HepG2 (cell line): ENCODE measurements around the gene CYB5A. TPM values are rescaled to one million over a fixed set of nuclear protein-coding genes. Genes with fewer than 3 reads are reported as not detected.
A peak's percentile ranks its signal among the peaks of the same experiment; 100 is the strongest.

Experiments used
- AKAP8 ChIP-seq: sonication (generic); formaldehyde crosslinking; IDR thresholded peaks from 2 replicates; pipeline ENCODE4 v1.5.1; 2020; ENCODE audit warnings: mild to moderate bottlenecking, missing genetic modification reagents
- ATM ChIP-seq: fragments of 450-650 bp; IDR thresholded peaks from 2 replicates; pipeline ENCODE4 v1.7.1; 2017; ENCODE audit warnings: mild to moderate bottlenecking, borderline replicate concordance
- FOXC1 ChIP-seq: sonication (generic); formaldehyde crosslinking; IDR thresholded peaks from 2 replicates; pipeline ENCODE4 v1.8.0; 2022; ENCODE audit warnings: mild to moderate bottlenecking, missing genetic modification reagents, borderline replicate concordance
- GPN1 ChIP-seq: sonication (generic); formaldehyde crosslinking; IDR thresholded peaks from 2 replicates; pipeline ENCODE4 v1.5.1; 2020; ENCODE audit warnings: missing genetic modification reagents, borderline replicate concordance
- MBD4 ChIP-seq: IDR thresholded peaks from 2 replicates; pipeline ENCODE4 v1.6.1; 2012; ENCODE audit warnings: low read length, inconsistent platforms, borderline replicate concordance
- MED13 ChIP-seq: sonication (generic); formaldehyde crosslinking; IDR thresholded peaks from 2 replicates; pipeline ENCODE4 v1.5.0; 2020; ENCODE audit warnings: missing genetic modification reagents
- MED8 ChIP-seq: sonication (generic); formaldehyde crosslinking; IDR thresholded peaks from 2 replicates; pipeline ENCODE4 v1.8.1; 2023; ENCODE audit warnings: mild to moderate bottlenecking, missing genetic modification reagents; ENCODE audit not compliant: insufficient replicate concordance
- MEIS1 ChIP-seq: sonication (generic); formaldehyde crosslinking; IDR thresholded peaks from 2 replicates; pipeline ENCODE4 v1.9.0; 2021; ENCODE audit warnings: mild to moderate bottlenecking, missing genetic modification reagents, moderate library complexity, borderline replicate concordance
- SRSF1 ChIP-seq: fragments of 200-400 bp; formaldehyde crosslinking; optimal IDR thresholded peaks from 2 replicates; pipeline ENCODE3; 2017; ENCODE audit warnings: mild to moderate bottlenecking, low read depth, low read length, moderate library complexity
- SYNCRIP ChIP-seq: fragments of 200-400 bp; formaldehyde crosslinking; IDR thresholded peaks from 2 replicates; pipeline ENCODE4 v1.6.1; 2018; ENCODE audit warnings: mild to moderate bottlenecking, low read depth, low read length; ENCODE audit not compliant: insufficient read depth
- TAF15 ChIP-seq: fragments of 200-400 bp; formaldehyde crosslinking; IDR thresholded peaks from one replicate; pipeline ENCODE4 v1.6.1; 2018; ENCODE audit warnings: mild to moderate bottlenecking, low read depth, low read length; ENCODE audit not compliant: poor library complexity, severe bottlenecking
- TOE1 ChIP-seq: sonication (generic); formaldehyde crosslinking; IDR thresholded peaks from 2 replicates; pipeline ENCODE4 v1.4.0; 2020; ENCODE audit warnings: mild to moderate bottlenecking, missing genetic modification reagents
- ZBTB7B ChIP-seq: sonication (generic); formaldehyde crosslinking; IDR thresholded peaks from 2 replicates; pipeline ENCODE4 v1.4.0; 2020; ENCODE audit warnings: missing genetic modification reagents
- ZFY ChIP-seq: sonication (generic); formaldehyde crosslinking; IDR thresholded peaks from 2 replicates; pipeline ENCODE4 v1.4.0; 2020; ENCODE audit warnings: missing genetic modification reagents
- ZNF180 ChIP-seq: sonication (generic); formaldehyde crosslinking; IDR thresholded peaks from 2 replicates; pipeline ENCODE4 v1.4.0; 2020; ENCODE audit warnings: low read depth, missing genetic modification reagents, borderline replicate concordance
- ZNF224 ChIP-seq: sonication (generic); formaldehyde crosslinking; IDR thresholded peaks from 2 replicates; pipeline ENCODE4 v1.5.0; 2020; ENCODE audit warnings: mild to moderate bottlenecking, missing genetic modification reagents
- ZNF282 ChIP-seq: fragments of 450-650 bp; IDR thresholded peaks from 2 replicates; pipeline ENCODE4 v1.6.1; 2018; ENCODE audit not compliant: partially characterized antibody
- ZNF460 ChIP-seq: sonication (generic); formaldehyde crosslinking; IDR thresholded peaks from 2 replicates; pipeline ENCODE4 v1.5.1; 2020; ENCODE audit warnings: missing genetic modification reagents, mild to moderate bottlenecking, borderline replicate concordance
- ZNF616 ChIP-seq: sonication (generic); formaldehyde crosslinking; IDR thresholded peaks from 2 replicates; pipeline ENCODE4 v1.5.0; 2020; ENCODE audit warnings: low read depth, mild to moderate bottlenecking, missing genetic modification reagents
- ZNF660 ChIP-seq: sonication (generic); formaldehyde crosslinking; IDR thresholded peaks from 2 replicates; pipeline ENCODE4 v1.5.1; 2020; ENCODE audit warnings: mild to moderate bottlenecking, low read depth, missing genetic modification reagents, borderline replicate concordance
- ZNF776 ChIP-seq: sonication (generic); formaldehyde crosslinking; IDR thresholded peaks from 2 replicates; pipeline ENCODE4 v1.4.0; 2020; ENCODE audit warnings: mild to moderate bottlenecking, missing genetic modification reagents
- polyA plus RNA-seq, 8 experiments: library from polyadenylated mRNA; depleted of rRNA in 3 of 8; stranded (reverse) in 7 of 8; unstranded in 1 of 8; fragments of >200 nt; fragmentation: Illumina TruSeq in 4 of 8; extraction: Trizol in 4 of 8; gene quantifications; 2 replicates each; pipeline versions ENCODE4 v1.2.1 to v1.2.3, GENCODE V29; 2011 to 2016; ENCODE audit warnings: low read depth in 4 of 8, missing spikeins in 1 of 8, mixed read lengths in 1 of 8; ENCODE audit not compliant: insufficient read depth in 1 of 8
- total RNA-seq, 5 experiments: library from RNA; depleted of rRNA; stranded (reverse); fragments of >200 nt; fragmentation: Illumina TruSeq; extraction: Trizol; gene quantifications; 2 replicates each; pipeline ENCODE4 v1.2.3, GENCODE V29; 2016; ENCODE audit warnings: low read depth in 1 of 5
- TF ChIP-seq, protein P1 (sequence below): IDR thresholded peaks from 2 replicates; pipeline ENCODE4 v1.6.1; 2016; ENCODE audit warnings: low read depth
- TF ChIP-seq, protein P2 (sequence below): IDR thresholded peaks from 2 replicates; pipeline ENCODE4 v1.6.1; 2012; ENCODE audit warnings: low read length, improper control_type of control experiment
- TF ChIP-seq, protein P3 (sequence below): sonication (generic); formaldehyde crosslinking; conservative IDR thresholded peaks from 2 replicates; pipeline ENCODE4 v1.8.0; 2022; ENCODE audit warnings: mild to moderate bottlenecking, moderate library complexity, missing genetic modification reagents

CYB5A gene
- total and polyA plus RNA-seq, 2 of the 13 experiments (the other 11 are each of a cell fraction or from before 2014, with no cell fraction given): 215 to 356 TPM

DNA sequence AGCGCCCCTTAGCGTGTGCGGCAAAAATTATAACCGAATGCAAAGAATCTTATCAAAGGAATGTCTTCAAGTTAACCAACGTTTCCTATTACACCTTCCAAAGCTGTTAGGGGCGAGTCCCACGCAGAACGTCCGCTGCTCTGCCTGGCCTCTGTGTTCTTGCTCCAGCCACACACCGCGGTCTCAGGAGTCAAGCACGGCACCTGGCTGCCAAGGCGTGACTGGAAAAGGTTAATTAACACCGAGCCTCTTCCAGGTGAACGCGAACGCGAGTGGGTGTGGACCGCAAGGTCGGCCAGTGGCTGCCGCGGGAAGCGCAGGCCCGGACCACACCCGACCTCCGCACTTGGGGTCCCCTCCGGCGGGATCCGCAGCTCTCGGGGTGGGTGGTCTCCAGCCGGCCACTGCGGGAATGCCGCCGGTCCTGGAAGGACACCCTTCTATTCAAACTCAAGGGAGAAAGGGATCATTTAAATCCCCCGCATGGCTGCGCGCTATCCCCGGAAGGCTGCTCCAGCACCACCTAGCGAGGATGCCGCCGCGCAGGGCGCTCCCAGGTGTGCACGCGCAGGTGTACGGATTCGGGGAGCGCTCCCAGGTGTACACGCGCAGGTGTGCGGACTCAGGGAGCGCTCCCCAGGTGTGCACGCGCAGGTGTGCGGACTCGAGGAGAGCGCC lies 830 bp downstream of the CYB5A start (continued):
- TF ChIP-seq, protein P1, sequence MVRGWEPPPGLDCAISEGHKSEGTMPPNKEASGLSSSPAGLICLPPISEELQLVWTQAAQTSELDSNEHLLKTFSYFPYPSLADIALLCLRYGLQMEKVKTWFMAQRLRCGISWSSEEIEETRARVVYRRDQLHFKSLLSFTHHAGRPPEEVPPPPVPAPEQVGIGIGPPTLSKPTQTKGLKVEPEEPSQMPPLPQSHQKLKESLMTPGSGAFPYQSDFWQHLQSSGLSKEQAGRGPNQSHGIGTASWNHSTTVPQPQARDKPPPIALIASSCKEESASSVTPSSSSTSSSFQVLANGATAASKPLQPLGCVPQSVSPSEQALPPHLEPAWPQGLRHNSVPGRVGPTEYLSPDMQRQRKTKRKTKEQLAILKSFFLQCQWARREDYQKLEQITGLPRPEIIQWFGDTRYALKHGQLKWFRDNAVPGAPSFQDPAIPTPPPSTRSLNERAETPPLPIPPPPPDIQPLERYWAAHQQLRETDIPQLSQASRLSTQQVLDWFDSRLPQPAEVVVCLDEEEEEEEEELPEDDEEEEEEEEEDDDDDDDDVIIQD: peak; percentile 7; the same call in 1 of the 2 replicates
- TF ChIP-seq ZNF460 (CRISPR knock-in tag) (no peak), MED13 (CRISPR knock-in tag) (no peak), ZNF660 (CRISPR knock-in tag) (no peak), ATM (no peak), ZFY (CRISPR knock-in tag) (0 out of 2 replicates have a peak, but pooled peaks have one; percentile 15), FOXC1 (0 out of 2 replicates have a peak, but pooled peaks have one; percentile 52), ZBTB7B (CRISPR knock-in tag) (peak; percentile 68; the same call in 1 of the 2 replicates), ZNF180 (CRISPR knock-in tag) (no peak), TAF15 (no peak), MBD4 (no peak), ZNF282 (no peak), AKAP8 (no peak), ZNF616 (CRISPR knock-in tag) (0 out of 2 replicates have a peak, but pooled peaks have one; percentile 18), GPN1 (CRISPR knock-in tag) (no peak), ZNF776 (no peak), TOE1 (CRISPR knock-in tag) (no peak), SRSF1 (peak; percentile 53), MEIS1 (CRISPR knock-in tag) (0 out of 2 replicates have a peak, but pooled peaks have one; percentile 74), SYNCRIP (no peak), MED8 (CRISPR knock-in tag) (no peak), ZNF224 (CRISPR knock-in tag) (0 out of 2 replicates have a peak, but pooled peaks have one; percentile 54)
- TF ChIP-seq, protein P2, sequence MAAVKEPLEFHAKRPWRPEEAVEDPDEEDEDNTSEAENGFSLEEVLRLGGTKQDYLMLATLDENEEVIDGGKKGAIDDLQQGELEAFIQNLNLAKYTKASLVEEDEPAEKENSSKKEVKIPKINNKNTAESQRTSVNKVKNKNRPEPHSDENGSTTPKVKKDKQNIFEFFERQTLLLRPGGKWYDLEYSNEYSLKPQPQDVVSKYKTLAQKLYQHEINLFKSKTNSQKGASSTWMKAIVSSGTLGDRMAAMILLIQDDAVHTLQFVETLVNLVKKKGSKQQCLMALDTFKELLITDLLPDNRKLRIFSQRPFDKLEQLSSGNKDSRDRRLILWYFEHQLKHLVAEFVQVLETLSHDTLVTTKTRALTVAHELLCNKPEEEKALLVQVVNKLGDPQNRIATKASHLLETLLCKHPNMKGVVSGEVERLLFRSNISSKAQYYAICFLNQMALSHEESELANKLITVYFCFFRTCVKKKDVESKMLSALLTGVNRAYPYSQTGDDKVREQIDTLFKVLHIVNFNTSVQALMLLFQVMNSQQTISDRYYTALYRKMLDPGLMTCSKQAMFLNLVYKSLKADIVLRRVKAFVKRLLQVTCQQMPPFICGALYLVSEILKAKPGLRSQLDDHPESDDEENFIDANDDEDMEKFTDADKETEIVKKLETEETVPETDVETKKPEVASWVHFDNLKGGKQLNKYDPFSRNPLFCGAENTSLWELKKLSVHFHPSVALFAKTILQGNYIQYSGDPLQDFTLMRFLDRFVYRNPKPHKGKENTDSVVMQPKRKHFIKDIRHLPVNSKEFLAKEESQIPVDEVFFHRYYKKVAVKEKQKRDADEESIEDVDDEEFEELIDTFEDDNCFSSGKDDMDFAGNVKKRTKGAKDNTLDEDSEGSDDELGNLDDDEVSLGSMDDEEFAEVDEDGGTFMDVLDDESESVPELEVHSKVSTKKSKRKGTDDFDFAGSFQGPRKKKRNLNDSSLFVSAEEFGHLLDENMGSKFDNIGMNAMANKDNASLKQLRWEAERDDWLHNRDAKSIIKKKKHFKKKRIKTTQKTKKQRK: no peak
- TF ChIP-seq, protein P3, sequence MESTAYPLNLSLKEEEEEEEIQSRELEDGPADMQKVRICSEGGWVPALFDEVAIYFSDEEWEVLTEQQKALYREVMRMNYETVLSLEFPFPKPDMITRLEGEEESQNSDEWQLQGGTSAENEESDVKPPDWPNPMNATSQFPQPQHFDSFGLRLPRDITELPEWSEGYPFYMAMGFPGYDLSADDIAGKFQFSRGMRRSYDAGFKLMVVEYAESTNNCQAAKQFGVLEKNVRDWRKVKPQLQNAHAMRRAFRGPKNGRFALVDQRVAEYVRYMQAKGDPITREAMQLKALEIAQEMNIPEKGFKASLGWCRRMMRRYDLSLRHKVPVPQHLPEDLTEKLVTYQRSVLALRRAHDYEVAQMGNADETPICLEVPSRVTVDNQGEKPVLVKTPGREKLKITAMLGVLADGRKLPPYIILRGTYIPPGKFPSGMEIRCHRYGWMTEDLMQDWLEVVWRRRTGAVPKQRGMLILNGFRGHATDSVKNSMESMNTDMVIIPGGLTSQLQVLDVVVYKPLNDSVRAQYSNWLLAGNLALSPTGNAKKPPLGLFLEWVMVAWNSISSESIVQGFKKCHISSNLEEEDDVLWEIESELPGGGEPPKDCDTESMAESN (CRISPR knock-in tag): no peak
